WTC11 (cell line): ENCODE results near the gene CLMN. TPM values are rescaled to one million over a fixed set of nuclear protein-coding genes. Genes with fewer than 3 reads are reported as not detected.

Source experiments
- ATAC-seq: fragments of 200-7000 bp; cut with Tn5 transposase; 2 replicates; pipeline ENCODE4 v1.10.0; 2021; ENCODE audit warnings: mild to moderate bottlenecking, moderate library complexity
- CTCF ChIA-PET: fragments of 300-600 bp; sonication (Branson Sonifier 250); formaldehyde crosslinking; loops from one replicate; lab custom pipeline; 2021; ENCODE audit warnings: antibody characterized with exemption; lab: Charles Lee
- POLR2A ChIA-PET: fragments of 350-600 bp; sonication (Branson Sonifier 250); formaldehyde crosslinking; loops from one replicate; lab custom pipeline; 2021; ENCODE audit warnings: antibody characterized with exemption; lab: Charles Lee
- DNase-seq: peaks from one replicate; pipeline ENCODE4 v3.0.0; 2021; ENCODE audit warnings: low spot score
- H3K27ac Mint-ChIP-seq: 2 replicates; pipeline ENCODE4 v1.8.0; 2021; ENCODE audit warnings: mixed read lengths
- H3K27me3 Mint-ChIP-seq: 2 replicates; pipeline ENCODE4 v1.8.0; 2021; ENCODE audit warnings: low read depth, mild to moderate bottlenecking, moderate library complexity, mixed read lengths
- H3K36me3 Mint-ChIP-seq: 2 replicates; pipeline ENCODE4 v1.8.0; 2021; ENCODE audit warnings: mixed read lengths
- H3K4me1 Mint-ChIP-seq: 2 replicates; pipeline ENCODE4 v1.8.0; 2022; ENCODE audit warnings: mixed read lengths
- H3K4me3 Mint-ChIP-seq: 2 replicates; pipeline ENCODE4 v1.8.0; 2021; ENCODE audit warnings: mild to moderate bottlenecking, moderate library complexity, mixed read lengths
- H3K9me3 Mint-ChIP-seq: 2 replicates; pipeline ENCODE4 v1.8.0; 2021; ENCODE audit warnings: mixed read lengths
- CREB1 ChIP-seq: sonication (generic); formaldehyde crosslinking; IDR thresholded peaks from 2 replicates; pipeline ENCODE4 v1.8.0; 2023; ENCODE audit warnings: mild to moderate bottlenecking, missing genetic modification reagents
- ESRRA ChIP-seq: sonication (generic); formaldehyde crosslinking; IDR thresholded peaks from 2 replicates; pipeline ENCODE4 v1.8.1; 2022; ENCODE audit warnings: mild to moderate bottlenecking, missing genetic modification reagents, borderline replicate concordance
- ETV6 ChIP-seq: sonication (generic); formaldehyde crosslinking; IDR thresholded peaks from 2 replicates; pipeline ENCODE4 v1.8.1; 2022; ENCODE audit warnings: mild to moderate bottlenecking, missing genetic modification reagents
- FOXK1 ChIP-seq: sonication (generic); formaldehyde crosslinking; IDR thresholded peaks from 2 replicates; pipeline ENCODE4 v1.8.0; 2022; ENCODE audit warnings: mild to moderate bottlenecking, moderate library complexity, missing genetic modification reagents
- GABPB1 ChIP-seq: sonication (generic); formaldehyde crosslinking; IDR thresholded peaks from 2 replicates; pipeline ENCODE4 v1.8.1; 2023; ENCODE audit warnings: mild to moderate bottlenecking, missing genetic modification reagents
- NFATC4 ChIP-seq: fragments of 250-450 bp; sonication (Bioruptor Pico); IDR thresholded peaks from 2 replicates; pipeline ENCODE4 v1.9.0; 2021; ENCODE audit warnings: mild to moderate bottlenecking
- PRRX2 ChIP-seq: fragments of 250-450 bp; sonication (Bioruptor Pico); IDR thresholded peaks from 2 replicates; pipeline ENCODE4 v1.8.0; 2021; ENCODE audit warnings: mild to moderate bottlenecking
- SMAD4 ChIP-seq: sonication (generic); formaldehyde crosslinking; IDR thresholded peaks from 2 replicates; pipeline ENCODE4 v1.8.0; 2022; ENCODE audit warnings: mild to moderate bottlenecking, missing genetic modification reagents
- TCF7 ChIP-seq: sonication (generic); formaldehyde crosslinking; IDR thresholded peaks from 2 replicates; pipeline ENCODE4 v1.8.0; 2022; ENCODE audit warnings: mild to moderate bottlenecking, low read depth, missing genetic modification reagents, moderate library complexity
- ZNF121 ChIP-seq: sonication (generic); formaldehyde crosslinking; IDR thresholded peaks from 2 replicates; pipeline ENCODE4 v1.8.0; 2023; ENCODE audit warnings: missing genetic modification reagents
- ZNF219 ChIP-seq: sonication (generic); formaldehyde crosslinking; IDR thresholded peaks from 2 replicates; pipeline ENCODE4 v1.8.0; 2023; ENCODE audit warnings: missing genetic modification reagents, mild to moderate bottlenecking, borderline replicate concordance
- ZNF317 ChIP-seq: sonication (generic); formaldehyde crosslinking; IDR thresholded peaks from 2 replicates; pipeline ENCODE4 v1.8.1; 2023; ENCODE audit warnings: low read depth, mild to moderate bottlenecking, moderate library complexity, missing genetic modification reagents, borderline replicate concordance
- ZNF396 ChIP-seq: fragments of 250-450 bp; sonication (Bioruptor Pico); IDR thresholded peaks from 2 replicates; pipeline ENCODE4 v1.8.0; 2021; ENCODE audit warnings: mild to moderate bottlenecking, moderate library complexity, borderline replicate concordance
- ZNF416 ChIP-seq: fragments of 250-450 bp; sonication (Bioruptor Pico); IDR thresholded peaks from 2 replicates; pipeline ENCODE4 v1.9.0; 2021; ENCODE audit warnings: mild to moderate bottlenecking, inconsistent platforms
- ZNF423 ChIP-seq: fragments of 250-450 bp; sonication (Bioruptor Pico); IDR thresholded peaks from 2 replicates; pipeline ENCODE4 v2.1.2; 2022; ENCODE audit warnings: mild to moderate bottlenecking, moderate library complexity
- ZNF671 ChIP-seq: fragments of 250-450 bp; sonication (Bioruptor Pico); IDR thresholded peaks from 2 replicates; pipeline ENCODE4 v1.8.0; 2021; ENCODE audit warnings: mild to moderate bottlenecking
- total RNA-seq: library from RNA; stranded (reverse); gene quantifications from 3 replicates; pipeline ENCODE4 v1.2.3, GENCODE V29; 2021
- TF ChIP-seq, protein P1 (sequence below): sonication (generic); formaldehyde crosslinking; IDR thresholded peaks from 2 replicates; pipeline ENCODE4 v1.8.1; 2023; ENCODE audit warnings: mild to moderate bottlenecking, missing genetic modification reagents
- TF ChIP-seq, protein P2 (sequence below): sonication (generic); formaldehyde crosslinking; IDR thresholded peaks from 2 replicates; pipeline ENCODE4 v1.8.0; 2023; ENCODE audit warnings: mild to moderate bottlenecking, missing genetic modification reagents
- TF ChIP-seq, protein P3 (sequence below): sonication (generic); formaldehyde crosslinking; IDR thresholded peaks from 2 replicates; pipeline ENCODE4 v1.8.0; 2023; ENCODE audit warnings: missing genetic modification reagents
- TF ChIP-seq, protein P4 (sequence below): sonication (generic); formaldehyde crosslinking; IDR thresholded peaks from 2 replicates; pipeline ENCODE4 v1.8.0; 2022; ENCODE audit warnings: mild to moderate bottlenecking, missing genetic modification reagents
- TF ChIP-seq, protein P5 (sequence below): sonication (generic); formaldehyde crosslinking; IDR thresholded peaks from 2 replicates; pipeline ENCODE4 v1.8.1; 2023; ENCODE audit warnings: mild to moderate bottlenecking, missing genetic modification reagents, moderate library complexity
- TF ChIP-seq, protein P6 (sequence below): sonication (generic); formaldehyde crosslinking; conservative IDR thresholded peaks from 2 replicates; pipeline ENCODE4 v1.8.1; 2022; ENCODE audit warnings: mild to moderate bottlenecking, missing genetic modification reagents
- TF ChIP-seq, protein P7 (sequence below): sonication (generic); formaldehyde crosslinking; IDR thresholded peaks from 2 replicates; pipeline ENCODE4 v1.8.0; 2022; ENCODE audit warnings: mild to moderate bottlenecking, missing genetic modification reagents

Gene CLMN
- total RNA-seq, 1 experiment from 2014 or later: 12.2 TPM

DNA sequence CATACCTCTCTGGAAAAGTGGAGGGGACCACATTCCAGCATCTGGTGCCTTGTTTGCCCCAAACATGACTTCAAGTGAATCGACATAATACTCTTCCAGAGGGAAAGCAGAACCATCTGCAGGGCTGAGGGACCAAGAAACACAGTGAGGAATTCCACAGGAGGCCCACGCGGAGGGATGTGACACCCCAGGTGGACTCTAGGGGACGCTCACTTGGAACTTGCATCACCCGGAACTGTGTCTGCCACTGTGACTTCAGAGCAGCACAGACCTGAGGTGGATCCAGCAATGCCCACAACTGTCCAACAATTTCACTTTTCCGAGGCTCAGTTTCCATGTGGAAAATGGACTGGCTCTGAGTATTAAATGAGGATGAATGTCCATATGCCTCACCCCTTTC is 14.3 kb upstream of the CLMN start (continued):
- TF ChIP-seq ZNF396 (CRISPR knock-in tag) (no peak), ZNF121 (no peak), SMAD4 (no peak), ETV6 (CRISPR knock-in tag) (no peak), CREB1 (CRISPR knock-in tag) (no peak), GABPB1 (CRISPR knock-in tag) (no peak), ZNF671 (CRISPR knock-in tag) (no peak)
- TF ChIP-seq, protein P1, sequence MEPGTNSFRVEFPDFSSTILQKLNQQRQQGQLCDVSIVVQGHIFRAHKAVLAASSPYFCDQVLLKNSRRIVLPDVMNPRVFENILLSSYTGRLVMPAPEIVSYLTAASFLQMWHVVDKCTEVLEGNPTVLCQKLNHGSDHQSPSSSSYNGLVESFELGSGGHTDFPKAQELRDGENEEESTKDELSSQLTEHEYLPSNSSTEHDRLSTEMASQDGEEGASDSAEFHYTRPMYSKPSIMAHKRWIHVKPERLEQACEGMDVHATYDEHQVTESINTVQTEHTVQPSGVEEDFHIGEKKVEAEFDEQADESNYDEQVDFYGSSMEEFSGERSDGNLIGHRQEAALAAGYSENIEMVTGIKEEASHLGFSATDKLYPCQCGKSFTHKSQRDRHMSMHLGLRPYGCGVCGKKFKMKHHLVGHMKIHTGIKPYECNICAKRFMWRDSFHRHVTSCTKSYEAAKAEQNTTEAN (CRISPR knock-in tag): no peak

DNA sequence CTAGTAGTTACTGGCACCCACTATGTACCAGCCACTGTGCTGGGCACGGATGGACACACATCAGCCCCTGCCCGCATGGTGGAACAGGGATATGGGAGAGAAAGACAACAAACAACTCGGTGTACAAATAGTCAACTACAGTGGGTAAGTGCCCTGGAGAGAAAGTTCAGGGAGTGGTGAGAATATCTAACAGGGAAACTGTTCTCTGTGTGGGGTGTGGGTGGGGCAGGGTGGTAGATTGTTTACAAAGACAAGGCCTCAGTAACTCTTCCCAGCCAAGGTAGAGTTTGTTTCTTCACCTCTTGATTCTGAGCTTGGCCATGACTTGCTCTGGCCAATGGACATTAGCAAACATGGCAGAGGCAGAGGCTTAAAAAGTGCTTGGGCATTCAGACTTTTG is 12.9 kb upstream of the CLMN start:
- ATAC-seq (no peak), DNase-seq (no peak)
- POLR2A ChIA-PET: no interaction called here
- CTCF ChIA-PET: no interaction called here
- Mint-ChIP-seq H3K36me3 (peaks cover 2% of the 10 kb centered on the region), H3K4me1 (no peaks in the 10 kb centered on the region), H3K27ac (no peak overlapping the region), H3K4me3 (no peak overlapping the region), H3K27me3 (peaks cover 2% of the 10 kb centered on the region; the same call in 1 of the 2 replicates), H3K9me3 (peaks cover 8% of the 10 kb centered on the region; the same call in 1 of the 2 replicates)
- no peak for TF ChIP-seq NFATC4 (CRISPR knock-in tag)
- TF ChIP-seq, protein P2, sequence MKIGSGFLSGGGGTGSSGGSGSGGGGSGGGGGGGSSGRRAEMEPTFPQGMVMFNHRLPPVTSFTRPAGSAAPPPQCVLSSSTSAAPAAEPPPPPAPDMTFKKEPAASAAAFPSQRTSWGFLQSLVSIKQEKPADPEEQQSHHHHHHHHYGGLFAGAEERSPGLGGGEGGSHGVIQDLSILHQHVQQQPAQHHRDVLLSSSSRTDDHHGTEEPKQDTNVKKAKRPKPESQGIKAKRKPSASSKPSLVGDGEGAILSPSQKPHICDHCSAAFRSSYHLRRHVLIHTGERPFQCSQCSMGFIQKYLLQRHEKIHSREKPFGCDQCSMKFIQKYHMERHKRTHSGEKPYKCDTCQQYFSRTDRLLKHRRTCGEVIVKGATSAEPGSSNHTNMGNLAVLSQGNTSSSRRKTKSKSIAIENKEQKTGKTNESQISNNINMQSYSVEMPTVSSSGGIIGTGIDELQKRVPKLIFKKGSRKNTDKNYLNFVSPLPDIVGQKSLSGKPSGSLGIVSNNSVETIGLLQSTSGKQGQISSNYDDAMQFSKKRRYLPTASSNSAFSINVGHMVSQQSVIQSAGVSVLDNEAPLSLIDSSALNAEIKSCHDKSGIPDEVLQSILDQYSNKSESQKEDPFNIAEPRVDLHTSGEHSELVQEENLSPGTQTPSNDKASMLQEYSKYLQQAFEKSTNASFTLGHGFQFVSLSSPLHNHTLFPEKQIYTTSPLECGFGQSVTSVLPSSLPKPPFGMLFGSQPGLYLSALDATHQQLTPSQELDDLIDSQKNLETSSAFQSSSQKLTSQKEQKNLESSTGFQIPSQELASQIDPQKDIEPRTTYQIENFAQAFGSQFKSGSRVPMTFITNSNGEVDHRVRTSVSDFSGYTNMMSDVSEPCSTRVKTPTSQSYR (CRISPR knock-in tag): no peak
- TF ChIP-seq ESRRA: no peak

DNA sequence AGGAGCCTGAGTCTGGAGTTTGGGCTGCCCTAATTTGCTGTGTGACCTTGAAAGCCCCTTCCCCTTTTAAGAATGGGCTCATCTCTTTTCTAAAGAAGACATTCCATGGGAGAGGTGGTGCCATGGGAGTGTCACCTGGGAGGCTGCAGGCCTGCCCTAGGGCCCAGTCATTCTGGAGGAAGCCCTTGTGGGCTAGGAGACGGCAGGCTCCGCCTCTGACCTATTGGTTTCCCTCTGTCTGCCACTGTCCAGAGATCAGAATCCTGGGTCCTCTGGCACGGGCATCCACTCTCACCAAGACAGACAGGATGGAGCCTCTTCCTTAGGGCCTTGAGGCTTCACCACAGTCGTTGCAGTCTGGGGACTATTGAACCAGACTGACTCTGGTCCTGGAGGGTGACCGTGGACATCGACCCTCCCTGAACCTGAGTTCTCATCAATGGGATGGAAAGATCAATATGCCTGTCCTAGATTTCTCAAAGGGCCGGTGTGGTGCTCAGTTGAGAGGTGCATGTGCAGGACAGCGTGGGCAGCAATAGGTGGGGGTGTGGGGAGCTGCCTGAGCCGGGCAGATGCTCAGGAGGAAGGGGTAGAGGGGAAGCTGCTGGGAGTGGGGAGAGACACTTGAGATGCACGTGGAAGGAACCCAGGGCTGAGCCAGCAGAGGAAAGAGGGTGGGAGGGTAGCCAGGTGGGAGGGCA is 12.2 kb upstream of the CLMN start:
- Mint-ChIP-seq H3K4me1 (no peaks in the 10 kb centered on the region), H3K9me3 (peaks cover 15% of the 10 kb centered on the region; the same call in 1 of the 2 replicates), H3K36me3 (peaks cover 3% of the 10 kb centered on the region), H3K27ac (no peak overlapping the region), H3K27me3 (peaks cover 2% of the 10 kb centered on the region; the same call in 1 of the 2 replicates), H3K4me3 (no peak overlapping the region)
- ChIA-PET POLR2A (no interaction called here), CTCF (interaction anchor here (1.0 kb wide), 1 partner anchor 30 kb away, joined by 3 read pairs; no protein-coding TSS in a partner anchor)
- ATAC-seq (no peak), DNase-seq (no peak)
- TF ChIP-seq ESRRA (no peak), TCF7 (CRISPR knock-in tag) (no peak), PRRX2 (CRISPR knock-in tag) (no peak), ZNF423 (CRISPR knock-in tag) (no peak), FOXK1 (no peak), ZNF416 (CRISPR knock-in tag) (no peak), CREB1 (CRISPR knock-in tag) (no peak), ZNF317 (CRISPR knock-in tag) (no peak), ZNF219 (CRISPR knock-in tag) (no peak)
- TF ChIP-seq, protein P3, sequence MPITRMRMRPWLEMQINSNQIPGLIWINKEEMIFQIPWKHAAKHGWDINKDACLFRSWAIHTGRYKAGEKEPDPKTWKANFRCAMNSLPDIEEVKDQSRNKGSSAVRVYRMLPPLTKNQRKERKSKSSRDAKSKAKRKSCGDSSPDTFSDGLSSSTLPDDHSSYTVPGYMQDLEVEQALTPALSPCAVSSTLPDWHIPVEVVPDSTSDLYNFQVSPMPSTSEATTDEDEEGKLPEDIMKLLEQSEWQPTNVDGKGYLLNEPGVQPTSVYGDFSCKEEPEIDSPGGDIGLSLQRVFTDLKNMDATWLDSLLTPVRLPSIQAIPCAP (CRISPR knock-in tag): no peak
- TF ChIP-seq, protein P1 (CRISPR knock-in tag): no peak
- TF ChIP-seq, protein P4, sequence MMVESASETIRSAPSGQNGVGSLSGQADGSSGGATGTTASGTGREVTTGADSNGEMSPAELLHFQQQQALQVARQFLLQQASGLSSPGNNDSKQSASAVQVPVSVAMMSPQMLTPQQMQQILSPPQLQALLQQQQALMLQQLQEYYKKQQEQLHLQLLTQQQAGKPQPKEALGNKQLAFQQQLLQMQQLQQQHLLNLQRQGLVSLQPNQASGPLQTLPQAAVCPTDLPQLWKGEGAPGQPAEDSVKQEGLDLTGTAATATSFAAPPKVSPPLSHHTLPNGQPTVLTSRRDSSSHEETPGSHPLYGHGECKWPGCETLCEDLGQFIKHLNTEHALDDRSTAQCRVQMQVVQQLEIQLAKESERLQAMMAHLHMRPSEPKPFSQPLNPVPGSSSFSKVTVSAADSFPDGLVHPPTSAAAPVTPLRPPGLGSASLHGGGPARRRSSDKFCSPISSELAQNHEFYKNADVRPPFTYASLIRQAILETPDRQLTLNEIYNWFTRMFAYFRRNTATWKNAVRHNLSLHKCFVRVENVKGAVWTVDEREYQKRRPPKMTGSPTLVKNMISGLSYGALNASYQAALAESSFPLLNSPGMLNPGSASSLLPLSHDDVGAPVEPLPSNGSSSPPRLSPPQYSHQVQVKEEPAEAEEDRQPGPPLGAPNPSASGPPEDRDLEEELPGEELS (CRISPR knock-in tag): no peak
- TF ChIP-seq, protein P5, sequence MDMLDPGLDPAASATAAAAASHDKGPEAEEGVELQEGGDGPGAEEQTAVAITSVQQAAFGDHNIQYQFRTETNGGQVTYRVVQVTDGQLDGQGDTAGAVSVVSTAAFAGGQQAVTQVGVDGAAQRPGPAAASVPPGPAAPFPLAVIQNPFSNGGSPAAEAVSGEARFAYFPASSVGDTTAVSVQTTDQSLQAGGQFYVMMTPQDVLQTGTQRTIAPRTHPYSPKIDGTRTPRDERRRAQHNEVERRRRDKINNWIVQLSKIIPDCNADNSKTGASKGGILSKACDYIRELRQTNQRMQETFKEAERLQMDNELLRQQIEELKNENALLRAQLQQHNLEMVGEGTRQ: no peak
- TF ChIP-seq, protein P6, sequence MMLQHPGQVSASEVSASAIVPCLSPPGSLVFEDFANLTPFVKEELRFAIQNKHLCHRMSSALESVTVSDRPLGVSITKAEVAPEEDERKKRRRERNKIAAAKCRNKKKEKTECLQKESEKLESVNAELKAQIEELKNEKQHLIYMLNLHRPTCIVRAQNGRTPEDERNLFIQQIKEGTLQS (CRISPR knock-in tag): no peak
- TF ChIP-seq, protein P7, sequence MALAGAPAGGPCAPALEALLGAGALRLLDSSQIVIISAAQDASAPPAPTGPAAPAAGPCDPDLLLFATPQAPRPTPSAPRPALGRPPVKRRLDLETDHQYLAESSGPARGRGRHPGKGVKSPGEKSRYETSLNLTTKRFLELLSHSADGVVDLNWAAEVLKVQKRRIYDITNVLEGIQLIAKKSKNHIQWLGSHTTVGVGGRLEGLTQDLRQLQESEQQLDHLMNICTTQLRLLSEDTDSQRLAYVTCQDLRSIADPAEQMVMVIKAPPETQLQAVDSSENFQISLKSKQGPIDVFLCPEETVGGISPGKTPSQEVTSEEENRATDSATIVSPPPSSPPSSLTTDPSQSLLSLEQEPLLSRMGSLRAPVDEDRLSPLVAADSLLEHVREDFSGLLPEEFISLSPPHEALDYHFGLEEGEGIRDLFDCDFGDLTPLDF (CRISPR knock-in tag): no peak
